OCI-LY1 (cell line): ENCODE measurements around the gene SUGCT.

Source experiments
- EZH2 ChIP-seq: fragments of 200-600 bp; sonication (generic), shearing (Covaris generic); IDR thresholded peaks from 2 replicates; pipeline ENCODE4 v1.8.0; 2017; ENCODE audit warnings: borderline replicate concordance, mixed run types, mild to moderate bottlenecking, antibody characterized with exemption, low read length, moderate library complexity, mixed read lengths
- TF ChIP-seq, protein P1 (sequence below): fragments of 200-600 bp; sonication (generic), shearing (Covaris generic); IDR thresholded peaks from 2 replicates; pipeline ENCODE4 v1.5.1; 2017; ENCODE audit warnings: mild to moderate bottlenecking, antibody characterized with exemption, low read length, moderate library complexity, mixed read lengths

GRCh38 chr7:40772096-40772495 is 637.3 kb downstream of the SUGCT start:
- no peak for TF ChIP-seq EZH2
- TF ChIP-seq, protein P1, sequence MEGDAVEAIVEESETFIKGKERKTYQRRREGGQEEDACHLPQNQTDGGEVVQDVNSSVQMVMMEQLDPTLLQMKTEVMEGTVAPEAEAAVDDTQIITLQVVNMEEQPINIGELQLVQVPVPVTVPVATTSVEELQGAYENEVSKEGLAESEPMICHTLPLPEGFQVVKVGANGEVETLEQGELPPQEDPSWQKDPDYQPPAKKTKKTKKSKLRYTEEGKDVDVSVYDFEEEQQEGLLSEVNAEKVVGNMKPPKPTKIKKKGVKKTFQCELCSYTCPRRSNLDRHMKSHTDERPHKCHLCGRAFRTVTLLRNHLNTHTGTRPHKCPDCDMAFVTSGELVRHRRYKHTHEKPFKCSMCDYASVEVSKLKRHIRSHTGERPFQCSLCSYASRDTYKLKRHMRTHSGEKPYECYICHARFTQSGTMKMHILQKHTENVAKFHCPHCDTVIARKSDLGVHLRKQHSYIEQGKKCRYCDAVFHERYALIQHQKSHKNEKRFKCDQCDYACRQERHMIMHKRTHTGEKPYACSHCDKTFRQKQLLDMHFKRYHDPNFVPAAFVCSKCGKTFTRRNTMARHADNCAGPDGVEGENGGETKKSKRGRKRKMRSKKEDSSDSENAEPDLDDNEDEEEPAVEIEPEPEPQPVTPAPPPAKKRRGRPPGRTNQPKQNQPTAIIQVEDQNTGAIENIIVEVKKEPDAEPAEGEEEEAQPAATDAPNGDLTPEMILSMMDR: no peak
